ENCODE data around the gene GLB1L.
A peak's percentile ranks its signal among the peaks of the same experiment; 100 is the strongest.

DNA sequence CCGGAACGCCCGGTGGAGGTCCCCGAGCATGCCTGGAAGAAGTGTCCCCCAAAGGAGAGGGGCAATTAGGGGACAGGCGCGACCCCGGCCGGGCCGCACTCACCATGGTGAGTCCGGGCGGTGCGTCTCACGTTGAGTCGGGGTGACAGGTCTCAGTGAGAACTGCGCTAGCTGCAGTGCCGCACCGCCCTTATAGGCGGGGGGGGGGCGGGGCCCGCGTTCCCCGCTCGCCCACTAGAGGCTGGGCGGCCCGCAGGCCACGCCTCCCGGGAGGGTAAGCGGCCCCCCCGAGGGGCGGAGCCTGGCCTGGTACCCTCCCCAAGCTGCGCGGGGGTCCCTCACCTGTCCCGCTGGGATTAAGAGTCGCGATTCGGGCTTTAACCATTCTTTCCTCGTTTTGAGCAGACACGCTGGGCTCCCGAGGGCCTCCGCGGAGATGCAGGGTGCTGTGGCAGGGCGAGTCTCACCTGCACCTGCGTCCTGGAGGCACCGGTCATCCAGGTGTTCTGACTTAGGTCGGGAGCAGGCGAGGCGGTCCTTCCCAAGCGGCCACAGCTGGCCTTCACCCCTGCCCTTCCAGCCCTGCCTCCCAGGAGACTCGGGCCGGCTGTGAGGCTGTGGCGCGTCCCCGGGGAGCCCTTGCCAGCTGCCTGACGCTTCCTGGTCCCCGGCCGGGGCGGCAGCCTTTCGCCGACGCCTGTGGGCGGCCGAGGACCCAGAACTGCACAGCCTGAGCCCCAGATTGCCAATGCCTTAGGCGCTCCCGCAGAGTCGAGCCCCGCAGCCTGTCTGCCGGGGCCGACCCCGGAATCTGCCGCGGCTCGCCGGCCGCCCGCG lies 8.7 kb upstream of the GLB1L start, which contains the start of gene TUBA4A:
- TF ChIP-seq, protein P1, sequence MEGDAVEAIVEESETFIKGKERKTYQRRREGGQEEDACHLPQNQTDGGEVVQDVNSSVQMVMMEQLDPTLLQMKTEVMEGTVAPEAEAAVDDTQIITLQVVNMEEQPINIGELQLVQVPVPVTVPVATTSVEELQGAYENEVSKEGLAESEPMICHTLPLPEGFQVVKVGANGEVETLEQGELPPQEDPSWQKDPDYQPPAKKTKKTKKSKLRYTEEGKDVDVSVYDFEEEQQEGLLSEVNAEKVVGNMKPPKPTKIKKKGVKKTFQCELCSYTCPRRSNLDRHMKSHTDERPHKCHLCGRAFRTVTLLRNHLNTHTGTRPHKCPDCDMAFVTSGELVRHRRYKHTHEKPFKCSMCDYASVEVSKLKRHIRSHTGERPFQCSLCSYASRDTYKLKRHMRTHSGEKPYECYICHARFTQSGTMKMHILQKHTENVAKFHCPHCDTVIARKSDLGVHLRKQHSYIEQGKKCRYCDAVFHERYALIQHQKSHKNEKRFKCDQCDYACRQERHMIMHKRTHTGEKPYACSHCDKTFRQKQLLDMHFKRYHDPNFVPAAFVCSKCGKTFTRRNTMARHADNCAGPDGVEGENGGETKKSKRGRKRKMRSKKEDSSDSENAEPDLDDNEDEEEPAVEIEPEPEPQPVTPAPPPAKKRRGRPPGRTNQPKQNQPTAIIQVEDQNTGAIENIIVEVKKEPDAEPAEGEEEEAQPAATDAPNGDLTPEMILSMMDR (IDR thresholded peaks at IDR 0.05), result peak in 3 of 5 experiments; percentile 12 to 46 (median 41)
- peak; percentile 68 to 91 for TF ChIP-seq POLR2A (IDR thresholded peaks at IDR 0.05)

All from tibial nerve (tissue), 3 donors.